GM19452 (cell line): Measurements from ENCODE around the gene KCNB1.
"Not testable (repeated sequence)": the region's sequence is repeated elsewhere in the genome, so short reads cannot be mapped to it uniquely, and the experiment has no call there.

ENCODE experiments used
- ATAC-seq: cut with Tn5 transposase; IDR thresholded peaks from one replicate; pipeline ENCODE4 v1.9.1; 2021; ENCODE audit not compliant: unreplicated experiment

KCNB1 gene

GRCh38 chr20:49330701-49331615 is 151.5 kb downstream of the KCNB1 start:
- no peak for ATAC-seq

- no peak for ATAC-seq
These were observed 153.7 kb downstream of the KCNB1 start for GRCh38 chr20:49328790-49329189.

GRCh38 chr20:49326026-49326425 is 156.4 kb downstream of the KCNB1 start:
- ATAC-seq = no peak

- ATAC-seq = no peak
These were observed 158.2 kb downstream of the KCNB1 start for GRCh38 chr20:49324306-49324705.

GRCh38 chr20:49323622-49324238 is 158.7 kb downstream of the KCNB1 start:
- no peak for ATAC-seq

GRCh38 chr20:49320460-49320859 is 162.0 kb downstream of the KCNB1 start:
- no peak for ATAC-seq

GRCh38 chr20:49319208-49319809 is 163.2 kb downstream of the KCNB1 start:
- ATAC-seq = no peak

GRCh38 chr20:49318430-49319207 is 163.8 kb downstream of the KCNB1 start:
- no peak for ATAC-seq

- ATAC-seq = no peak
These were observed 164.4 kb downstream of the KCNB1 start for GRCh38 chr20:49318091-49318429.

GRCh38 chr20:49316704-49317103 is 165.8 kb downstream of the KCNB1 start:
- no peak for ATAC-seq

- no peak for ATAC-seq
These were observed 166.9 kb downstream of the KCNB1 start for GRCh38 chr20:49315580-49315979.

- not testable (repeated sequence) for ATAC-seq
These were observed 168.4 kb downstream of the KCNB1 start for GRCh38 chr20:49314052-49314451.
